K562 (cell line): ENCODE measurements around the gene MEIKIN. TPM values are rescaled to one million over a fixed set of nuclear protein-coding genes. Genes with fewer than 3 reads are reported as not detected.

Experiments used
- ATAC-seq: fragments of 200-7000 bp; cut with Tn5 transposase; 3 replicates; pipeline ENCODE4 v1.9.1; 2020; ENCODE audit warnings: moderate library complexity
- BruUV-seq: library from RNA; stranded (reverse); fragments of 400-500 nt; replicated peaks from 2 replicates; lab custom pipeline; 2021; lab: Mats Ljungman, UMichigan
- CTCF ChIA-PET: fragments of 300-600 bp; formaldehyde crosslinking; extraction: SDS; loops from one replicate; lab custom pipeline; 2021; ENCODE audit warnings: low intra/inter-chr PET ratio; lab: Yijun Ruan, JAX
- POLR2A ChIA-PET: fragments of 300-600, 350-650 bp; sonication (Branson Sonifier 250); formaldehyde crosslinking; extraction: SDS; loops from one replicate; lab custom pipeline; 2021; ENCODE audit warnings: antibody characterized with exemption, inconsistent platforms; lab: Yijun Ruan, JAX
- DNase-seq, 4 experiments: peaks; one replicate each; pipeline versions ENCODE4 v3.0.0 to v3.0.0-alpha.2; 2011 to 2018; ENCODE audit warnings: low spot score in 3 of 4, mixed read lengths in 3 of 4; ENCODE audit errors: extremely low read depth in 1 of 4
- FAIRE-seq: peaks from 2 replicates; lab custom pipeline; 2011; peaks lifted over from hg19 to GRCh38; lab: Jason Lieb, UNC
- H2AFZ ChIP-seq: 2 replicates; pipeline ENCODE4 v1.6.0; 2011; ENCODE audit warnings: low read depth, low read length, control low read depth, inconsistent platforms
- H3K27ac ChIP-seq: fragments of 200-600 bp; 3 replicates; pipeline ENCODE4 v1.8.0; 2011; ENCODE audit warnings: low read depth, mild to moderate bottlenecking, control low read depth, inconsistent platforms, low read length, moderate library complexity, mixed read lengths; ENCODE audit errors: extremely low read depth
- H3K27me3 ChIP-seq, 2 experiments: fragments of 300-600 bp in 1 of 2; 2 replicates in 1 of 2; 3 replicates in 1 of 2; pipeline versions ENCODE4 v1.6.0 to v1.8.0; 2011; ENCODE audit warnings: inconsistent platforms in 2 of 2, low read length in 2 of 2, mild to moderate bottlenecking in 1 of 2, mixed read lengths in 1 of 2, moderate library complexity in 1 of 2; ENCODE audit not compliant: control insufficient read depth in 2 of 2, insufficient read depth in 2 of 2
- H3K36me3 ChIP-seq: fragments of 300-600 bp; 3 replicates; pipeline ENCODE4 v1.8.0; 2011; ENCODE audit warnings: mild to moderate bottlenecking, low read length, inconsistent platforms; ENCODE audit not compliant: control insufficient read depth, insufficient read depth
- H3K4me1 ChIP-seq, 2 experiments: fragments of 200-600 bp in 1 of 2; replicated peaks in 1 of 2; 2 replicates in 1 of 2; 3 replicates in 1 of 2; pipeline versions ENCODE4 v1.5.1 to v1.8.0; 2011; ENCODE audit warnings: inconsistent platforms in 2 of 2, low read length in 2 of 2, mild to moderate bottlenecking in 1 of 2, mixed read lengths in 1 of 2, moderate library complexity in 1 of 2; ENCODE audit not compliant: control insufficient read depth in 2 of 2, insufficient read depth in 2 of 2
- H3K4me2 ChIP-seq: 2 replicates; pipeline ENCODE4 v1.6.1; 2011; ENCODE audit warnings: low read length, control low read depth, inconsistent platforms, mixed read lengths; ENCODE audit not compliant: insufficient read depth
- H3K4me3 ChIP-seq: fragments of 200-600 bp; sonication (generic), shearing (Covaris generic); 2 replicates; pipeline ENCODE4 v1.5.1; 2016; ENCODE audit warnings: control low read depth, inconsistent platforms
- H3K79me2 ChIP-seq: fragments of 200-600 bp; 3 replicates; pipeline ENCODE4 v1.8.0; 2011; ENCODE audit warnings: low read length, inconsistent platforms; ENCODE audit not compliant: control insufficient read depth, insufficient read depth
- H3K9ac ChIP-seq, 2 experiments: 2 replicates each; pipeline versions ENCODE4 v1.6.0 to v1.6.1; 2011; ENCODE audit warnings: low read depth in 2 of 2, low read length in 2 of 2, control low read depth in 1 of 2, inconsistent platforms in 1 of 2, mild to moderate bottlenecking in 1 of 2, mixed read lengths in 1 of 2; ENCODE audit not compliant: insufficient read depth in 1 of 2
- H3K9me1 ChIP-seq: one replicate; pipeline ENCODE4 v1.6.0; 2011; ENCODE audit warnings: inconsistent platforms, mild to moderate bottlenecking, low read length, moderate library complexity; ENCODE audit not compliant: control insufficient read depth, insufficient read depth
- H3K9me3 ChIP-seq: replicated peaks from 2 replicates; pipeline ENCODE4 v1.5.1; 2011; ENCODE audit warnings: low read depth, low read length, inconsistent platforms; ENCODE audit not compliant: control insufficient read depth, insufficient read depth
- H4K20me1 ChIP-seq: replicated peaks from 2 replicates; pipeline ENCODE4 v1.6.1; 2011; ENCODE audit warnings: low read length, inconsistent platforms, mixed read lengths; ENCODE audit not compliant: control insufficient read depth, insufficient read depth
- DPF2 ChIP-seq: fragments of 450-650 bp; IDR thresholded peaks from 2 replicates; pipeline ENCODE4 v1.6.1; 2016
- KDM1A ChIP-seq, 2 experiments: fragments of 450-650 bp; IDR thresholded peaks; 2 replicates each; pipeline ENCODE4 v1.6.1; 2016; ENCODE audit warnings: mild to moderate bottlenecking in 2 of 2
- NONO ChIP-seq, 2 experiments: fragments of 200-400 bp in 1 of 2; fragments of 450-650 bp in 1 of 2; formaldehyde crosslinking in 1 of 2; IDR thresholded peaks; 2 replicates each; pipeline ENCODE4 v1.6.1; 2017; ENCODE audit warnings: low read depth in 2 of 2, mild to moderate bottlenecking in 2 of 2, moderate library complexity in 2 of 2, low read length in 1 of 2
- NR4A1 ChIP-seq, 2 experiments: fragments of 250-450 bp in 1 of 2; fragments of 450-650 bp in 1 of 2; sonication (Bioruptor Pico) in 1 of 2; IDR thresholded peaks; 2 replicates each; pipeline versions ENCODE4 v1.4.0 to v1.6.1; 2016 to 2020; ENCODE audit warnings: mild to moderate bottlenecking in 2 of 2, missing compliant biosample characterization in 1 of 2, missing genetic modification characterization in 1 of 2, moderate library complexity in 1 of 2
- OTX1 ChIP-seq: fragments of 450-650 bp; formaldehyde crosslinking; IDR thresholded peaks from 2 replicates; pipeline ENCODE4 v1.4.0; 2022; ENCODE audit warnings: mild to moderate bottlenecking
- RCOR1 ChIP-seq, 2 experiments: IDR thresholded peaks; 2 replicates each; pipeline ENCODE4 v1.6.1; 2012; ENCODE audit warnings: low read depth in 2 of 2, low read length in 2 of 2, borderline replicate concordance in 1 of 2, improper control_type of control experiment in 1 of 2
- TRIM28 ChIP-seq: fragments of 450-650 bp; IDR thresholded peaks from 2 replicates; pipeline ENCODE4 v1.6.1; 2017
- U2AF2 ChIP-seq: fragments of 200-400 bp; formaldehyde crosslinking; optimal IDR thresholded peaks from 2 replicates; pipeline ENCODE3; 2017; ENCODE audit warnings: low read depth, mild to moderate bottlenecking, low read length
- ZNF24 ChIP-seq: fragments of 450-650 bp; IDR thresholded peaks from 2 replicates; pipeline ENCODE4 v1.6.1; 2016
- ZNF449 ChIP-seq: fragments of 250-450 bp; sonication (Bioruptor Pico); IDR thresholded peaks from 2 replicates; pipeline ENCODE4 v1.8.0; 2022; ENCODE audit warnings: moderate library complexity, mild to moderate bottlenecking, inconsistent platforms
- WGBS: fragments of 100-300 bp; shearing (Covaris generic); methylation state at CpG from one replicate; pipeline ENCODE4 v1.1.6; 2016; ENCODE audit warnings: low coverage, mixed read lengths; ENCODE audit not compliant: insufficient coverage; ENCODE audit errors: missing lambda C conversion rate; 5-methylcytosine and 5-hydroxymethylcytosine counted together
- in situ Hi-C: fragments of 300-500 bp; cut with MboI; formaldehyde crosslinking; loops from 4 replicates; pipeline ENCODE4 v1.15.0; 2018; ENCODE audit warnings: inconsistent platforms, mixed read lengths
- intact Hi-C: fragments of 100-400 bp; cut with micrococcal nuclease; formaldehyde crosslinking; loops from 2 replicates; pipeline ENCODE4 v1.14.2; 2022
- polyA plus RNA-seq, 8 experiments: library from polyadenylated mRNA; depleted of rRNA in 4 of 8; stranded (reverse) in 5 of 8; unstranded in 3 of 8; fragments of >200 nt; fragmentation: Nextera tagmentation in 2 of 8; fragmentation: Illumina TruSeq in 1 of 8; extraction: Ambion mirVana in 2 of 8; extraction: Trizol in 1 of 8; gene quantifications; 2 replicates each; pipeline versions ENCODE4 v1.2.1 to v1.2.3, GENCODE V29; 2011 to 2014; ENCODE audit warnings: inconsistent platforms in 1 of 8, missing spikeins in 1 of 8
- total RNA-seq, 7 experiments: library from RNA; depleted of rRNA in 6 of 7; stranded (reverse); fragments of >200 nt in 6 of 7; fragmentation: Illumina TruSeq in 2 of 7; extraction: Trizol in 2 of 7; gene quantifications; 2 replicates each; pipeline versions ENCODE4 v1.2.1 to v1.2.3, GENCODE V29; 2011 to 2021; ENCODE audit warnings: low replicate concordance in 1 of 7
- TF ChIP-seq, protein P1 (sequence below), 2 experiments: IDR thresholded peaks in 1 of 2; conservative IDR thresholded peaks in 1 of 2; 2 replicates each; pipeline ENCODE4 v1.6.1; 2016; ENCODE audit warnings: low read depth in 2 of 2, mild to moderate bottlenecking in 1 of 2, missing compliant biosample characterization in 1 of 2, missing genetic modification characterization in 1 of 2, moderate library complexity in 1 of 2
- TF ChIP-seq, protein P2 (sequence below): fragments of 450-650 bp; formaldehyde crosslinking; IDR thresholded peaks from 2 replicates; pipeline ENCODE4 v1.4.0; 2020; ENCODE audit warnings: mild to moderate bottlenecking, mixed read lengths

MEIKIN gene
- total and polyA plus RNA-seq, 9 of the 15 experiments (the other 6 are each of a cell fraction or from before 2014, with no cell fraction given), result 0.18 TPM; not detected in 8

- peak; percentile 85 for FAIRE-seq
- TF ChIP-seq DPF2 (no peak), RCOR1 (IDR thresholded peaks at IDR 0.05; ENCODE audit: borderline replicate concordance in 1 of 2, low read depth in 2 of 2, low read length in 2 of 2) (no peak), TRIM28 (no peak; the same call in 1 of the 2 replicates), NONO (IDR thresholded peaks at IDR 0.05; ENCODE audit: low read depth in 2 of 2, low read length in 1 of 2) (peak; percentile 79), NR4A1 (CRISPR knock-in tag; IDR thresholded peaks at IDR 0.05) (peak; percentile 90; the same call in 1 of the 2 replicates), NR4A1 (tag; IDR thresholded peaks at IDR 0.05) (no peak), OTX1 (CRISPR knock-in tag) (0 out of 2 replicates have a peak, but pooled peaks have one; percentile 65), ZNF24 (no peak), U2AF2 (no peak), KDM1A (IDR thresholded peaks at IDR 0.05) (no peak), ZNF449 (no peak)
- TF ChIP-seq, protein P1, sequence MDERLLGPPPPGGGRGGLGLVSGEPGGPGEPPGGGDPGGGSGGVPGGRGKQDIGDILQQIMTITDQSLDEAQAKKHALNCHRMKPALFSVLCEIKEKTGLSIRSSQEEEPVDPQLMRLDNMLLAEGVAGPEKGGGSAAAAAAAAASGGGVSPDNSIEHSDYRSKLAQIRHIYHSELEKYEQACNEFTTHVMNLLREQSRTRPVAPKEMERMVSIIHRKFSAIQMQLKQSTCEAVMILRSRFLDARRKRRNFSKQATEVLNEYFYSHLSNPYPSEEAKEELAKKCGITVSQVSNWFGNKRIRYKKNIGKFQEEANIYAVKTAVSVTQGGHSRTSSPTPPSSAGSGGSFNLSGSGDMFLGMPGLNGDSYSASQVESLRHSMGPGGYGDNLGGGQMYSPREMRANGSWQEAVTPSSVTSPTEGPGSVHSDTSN (CRISPR knock-in tag; IDR thresholded peaks at IDR 0.05; ENCODE audit: low read depth), result no peak
- TF ChIP-seq, protein P1 (tag; conservative IDR thresholded peaks at IDR 0.05; ENCODE audit: low read depth), result no peak
- TF ChIP-seq, protein P2, sequence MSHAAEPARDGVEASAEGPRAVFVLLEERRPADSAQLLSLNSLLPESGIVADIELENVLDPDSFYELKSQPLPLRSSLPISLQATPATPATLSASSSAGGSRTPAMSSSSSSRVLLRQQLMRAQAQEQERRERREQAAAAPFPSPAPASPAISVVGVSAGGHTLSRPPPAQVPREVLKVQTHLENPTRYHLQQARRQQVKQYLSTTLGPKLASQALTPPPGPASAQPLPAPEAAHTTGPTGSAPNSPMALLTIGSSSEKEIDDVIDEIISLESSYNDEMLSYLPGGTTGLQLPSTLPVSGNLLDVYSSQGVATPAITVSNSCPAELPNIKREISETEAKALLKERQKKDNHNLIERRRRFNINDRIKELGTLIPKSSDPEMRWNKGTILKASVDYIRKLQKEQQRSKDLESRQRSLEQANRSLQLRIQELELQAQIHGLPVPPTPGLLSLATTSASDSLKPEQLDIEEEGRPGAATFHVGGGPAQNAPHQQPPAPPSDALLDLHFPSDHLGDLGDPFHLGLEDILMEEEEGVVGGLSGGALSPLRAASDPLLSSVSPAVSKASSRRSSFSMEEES (CRISPR knock-in tag), result peak; percentile 94
Observed at GRCh38 chr5:131796793-131797693, 148.4 kb downstream of the MEIKIN start, which contains the start of gene FNIP1. Gene FNIP1 (minus strand): TSS chr5:131797017. CDS start chr5:131796921, 96 bp downstream.

More at GRCh38 chr5:131796793-131797693, 148.4 kb downstream of the MEIKIN start, which contains the start of gene FNIP1:
- H3K27ac ChIP-seq, result peak within 1 kb of the TSS; percentile 98
- H3K27me3 ChIP-seq, result no peaks in the 10 kb centered on the region
- peak within 1 kb of the TSS; percentile 75 for H3K4me3 ChIP-seq
- peaks cover 9% of the 10 kb centered on the region; the same call in 1 of the 2 replicates for H4K20me1 ChIP-seq
- TSS peak; percentile 93 for BruUV-seq
- H3K79me2 ChIP-seq, result peaks cover 54% of the 10 kb centered on the region
- 1% methylated on average over 77 of the region's 79 CpGs for whole genome bisulfite sequencing
- ATAC-seq, result peak; percentile 91
- no peaks in the 10 kb centered on the region for H3K9me1 ChIP-seq
- ChIA-PET POLR2A (interaction anchor here (0.6 to 2.3 kb wide), 22 partner anchors 9 to 231 kb away, joined by 3 to 9 read pairs (median 3); no protein-coding TSS in a partner anchor), CTCF (interaction anchor here (0.7 kb wide), 1 partner anchor 49 kb away, joined by 3 read pairs; no protein-coding TSS in a partner anchor)
- no peaks in the 10 kb centered on the region for H3K9me3 ChIP-seq
- peak within 1 kb of the TSS; percentile 90 for H2AFZ ChIP-seq
- H3K4me1 ChIP-seq, result peaks cover 14 to 27% of the 10 kb centered on the region in 2 experiments
- peaks cover 24% of the 10 kb centered on the region for H3K36me3 ChIP-seq
- peak within 1 kb of the TSS; percentile 97 to 99 for H3K9ac ChIP-seq
- in situ Hi-C loops, result no loop called here
- intact Hi-C loops, result loop anchor here (1.0 to 10.0 kb wide), 5 partner anchors 50 to 210 kb away; partner anchors contain the start of gene RAPGEF6
- peak; percentile 99 to 100 (median 99) for DNase-seq
- H3K4me2 ChIP-seq, result peak within 1 kb of the TSS; percentile 85
